Fibroblast of skin of back (primary cell): ENCODE measurements around the gene MOB1B.
A peak's percentile ranks its signal among the peaks of the same experiment; 100 is the strongest.
"Not testable (repeated sequence)": the region's sequence is repeated elsewhere in the genome, so short reads cannot be mapped to it uniquely, and the experiment has no call there.

ENCODE experiments used
- DNase-seq: peaks from one replicate; pipeline ENCODE4 v3.0.0-alpha.2; 2013

Gene MOB1B

GRCh38 chr4:71009086-71009485 is 106.9 kb downstream of the MOB1B start:
- DNase-seq, result peak; percentile 70

- DNase-seq, result peak; percentile 53
Observed at GRCh38 chr4:71009890-71010588, 107.9 kb downstream of the MOB1B start.

GRCh38 chr4:71011451-71011850 is 109.3 kb downstream of the MOB1B start:
- no peak for DNase-seq

DNA sequence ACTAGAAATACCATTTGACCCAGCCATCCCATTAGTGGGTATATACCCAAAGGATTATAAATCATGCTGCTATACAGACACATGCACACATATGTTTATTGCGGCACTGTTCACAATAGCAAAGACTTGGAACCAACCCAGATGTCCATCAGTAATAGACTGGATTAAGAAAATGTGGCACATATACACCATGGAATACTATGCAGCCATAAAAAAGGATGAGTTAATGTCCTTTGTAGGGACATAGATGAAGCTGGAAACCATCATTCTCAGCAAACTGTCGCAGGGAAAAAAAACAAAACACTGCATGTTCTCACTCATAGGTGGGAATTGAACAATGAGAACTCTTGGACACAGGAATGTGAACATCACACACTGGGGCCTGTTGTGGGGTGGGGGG is 115.2 kb downstream of the MOB1B start:
- not testable (repeated sequence) for DNase-seq

DNA sequence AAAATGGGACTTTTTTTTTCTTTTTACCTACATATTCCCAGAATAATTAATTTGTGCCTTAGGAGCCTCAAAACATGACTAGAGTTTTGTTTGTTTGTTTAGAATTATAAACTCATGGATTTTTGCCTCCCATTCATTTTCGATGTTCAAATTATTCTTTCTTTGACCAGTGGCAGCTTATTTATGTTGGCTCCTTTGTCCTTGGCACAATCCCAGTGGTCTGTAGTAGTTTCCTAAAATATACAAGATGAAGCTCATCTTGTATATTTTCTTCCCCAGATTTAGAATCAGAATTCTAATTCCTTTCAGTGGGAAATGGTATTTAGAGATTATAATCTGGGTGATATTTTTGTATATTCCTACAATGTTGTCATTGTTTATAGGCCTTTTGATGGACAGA is 118.4 kb downstream of the MOB1B start:
- no peak for DNase-seq

- DNase-seq, result no peak
Observed at GRCh38 chr4:71025654-71026053, 123.5 kb downstream of the MOB1B start.

GRCh38 chr4:71026086-71026485 is 123.9 kb downstream of the MOB1B start:
- DNase-seq, result peak; percentile 90

DNA sequence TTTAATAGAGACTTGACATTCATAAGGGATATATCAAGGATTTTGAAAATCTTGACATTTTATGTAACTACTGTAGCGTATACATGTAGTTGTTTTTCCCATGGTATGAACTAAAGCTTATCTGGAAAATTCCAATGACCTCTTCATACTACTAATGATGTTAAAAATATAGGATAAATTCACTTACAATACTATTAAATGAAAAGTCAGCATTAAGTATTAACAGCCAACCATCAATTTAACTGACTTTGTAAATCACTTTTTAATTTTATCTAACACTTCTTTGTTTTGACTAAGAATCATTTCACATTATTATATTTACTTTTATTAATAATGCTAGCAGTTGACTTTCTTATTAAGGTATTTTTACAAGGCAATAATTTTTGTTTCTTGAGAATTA is 125.4 kb downstream of the MOB1B start:
- no peak for DNase-seq

- no peak for DNase-seq
Observed at GRCh38 chr4:71029504-71029903, 127.3 kb downstream of the MOB1B start.

- peak; percentile 91 for DNase-seq
Observed at GRCh38 chr4:71032106-71032505, 129.9 kb downstream of the MOB1B start.
